Neural progenitor cell (in vitro differentiated cells): ENCODE measurements around the gene CFAP92. TPM values are rescaled to one million over a fixed set of nuclear protein-coding genes. Genes with fewer than 3 reads are reported as not detected.
"Not testable (repeated sequence)": the region's sequence is repeated elsewhere in the genome, so short reads cannot be mapped to it uniquely, and the experiment has no call there.

Source experiments
- DNase-seq: peaks from one replicate; pipeline ENCODE4 v3.0.0-alpha.2; 2016; ENCODE audit warnings: low spot score
- H2AFZ ChIP-seq: fragments of 200-600 bp; sonication (generic); replicated peaks from 2 replicates; pipeline ENCODE4 v1.6.1; 2016; ENCODE audit warnings: antibody characterized with exemption
- H3F3A ChIP-seq: fragments of 200-600 bp; sonication (generic); 2 replicates; pipeline ENCODE4 v1.6.1; 2016; ENCODE audit warnings: antibody characterized with exemption, low read depth
- H3K27ac ChIP-seq: fragments of 200-600 bp; sonication (generic); 2 replicates; pipeline ENCODE4 v1.5.1; 2016; ENCODE audit warnings: mild to moderate bottlenecking
- H3K27me3 ChIP-seq: fragments of 200-600 bp; sonication (generic); 2 replicates; pipeline ENCODE4 v1.6.1; 2016; ENCODE audit warnings: mild to moderate bottlenecking, moderate library complexity
- H3K36me3 ChIP-seq: fragments of 200-600 bp; sonication (generic); 2 replicates; pipeline ENCODE4 v1.5.1; 2016
- H3K4me1 ChIP-seq: fragments of 200-600 bp; sonication (generic); 2 replicates; pipeline ENCODE4 v1.6.1; 2016; ENCODE audit warnings: mixed run types
- H3K4me2 ChIP-seq: fragments of 200-600 bp; sonication (generic); 2 replicates; pipeline ENCODE4 v1.6.1; 2016
- H3K4me3 ChIP-seq: fragments of 200-600 bp; sonication (generic); 2 replicates; pipeline ENCODE4 v1.5.1; 2016
- H3K79me2 ChIP-seq: fragments of 200-600 bp; sonication (generic); 2 replicates; pipeline ENCODE4 v1.6.1; 2016; ENCODE audit warnings: low read depth
- H3K9ac ChIP-seq: fragments of 200-600 bp; sonication (generic); 2 replicates; pipeline ENCODE4 v1.6.1; 2016
- H3K9me3 ChIP-seq: fragments of 200-600 bp; sonication (generic); 2 replicates; pipeline ENCODE4 v1.5.1; 2016; ENCODE audit warnings: low read depth
- H4K20me1 ChIP-seq: fragments of 200-600 bp; sonication (generic); 2 replicates; pipeline ENCODE4 v1.6.1; 2016; ENCODE audit warnings: low read depth
- H3K27ac Mint-ChIP-seq: 3 replicates; pipeline ENCODE4 v1.8.0; 2021; ENCODE audit warnings: mixed read lengths
- H3K27me3 Mint-ChIP-seq: 2 replicates; pipeline ENCODE4 v1.8.0; 2022; ENCODE audit warnings: low read depth, mild to moderate bottlenecking, inconsistent platforms, moderate library complexity, mixed read lengths; ENCODE audit not compliant: insufficient read depth
- H3K36me3 Mint-ChIP-seq: 3 replicates; pipeline ENCODE4 v1.8.0; 2021; ENCODE audit warnings: mixed read lengths
- H3K4me1 Mint-ChIP-seq: 3 replicates; pipeline ENCODE4 v1.8.0; 2021; ENCODE audit warnings: mixed read lengths
- H3K4me3 Mint-ChIP-seq: 3 replicates; pipeline ENCODE4 v1.8.0; 2021; ENCODE audit warnings: mild to moderate bottlenecking, moderate library complexity, mixed read lengths
- H3K9me3 Mint-ChIP-seq: 3 replicates; pipeline ENCODE4 v1.8.0; 2020; ENCODE audit warnings: mixed read lengths
- CTCF ChIP-seq: fragments of 200-600 bp; sonication (generic); IDR thresholded peaks from 2 replicates; pipeline ENCODE4 v1.5.1; 2017; ENCODE audit warnings: antibody characterized with exemption, mild to moderate bottlenecking
- EZH2 ChIP-seq: fragments of 200-600 bp; sonication (generic); IDR thresholded peaks from 2 replicates; pipeline ENCODE4 v1.6.1; 2017; ENCODE audit warnings: antibody characterized with exemption, mild to moderate bottlenecking, moderate library complexity
- EZH2phosphoT487 ChIP-seq: fragments of 200-600 bp; sonication (generic); IDR thresholded peaks from 2 replicates; pipeline ENCODE4 v1.6.1; 2017; ENCODE audit warnings: antibody characterized with exemption
- total RNA-seq: library from RNA; depleted of rRNA; stranded (reverse); fragments of >200 nt; gene quantifications from 2 replicates; pipeline ENCODE4 v1.2.3, GENCODE V29; 2015; ENCODE audit warnings: low replicate concordance

The CFAP92 gene
- total RNA-seq, 1 donor from 2014 or later, result 5.5 TPM

GRCh38 chr3:128932516-128933212, 61.2 kb downstream of the CFAP92 start:
- Histone ChIP-seq H3K9me3 (peaks cover 9% of the 10 kb centered on the region), H2AFZ (no peak overlapping the region), H3K4me2 (no peak overlapping the region), H4K20me1 (no peaks in the 10 kb centered on the region), H3K27me3 (no peaks in the 10 kb centered on the region), H3K27ac (no peak overlapping the region), H3K4me3 (no peak overlapping the region), H3F3A (no peaks in the 10 kb centered on the region), H3K9ac (no peak overlapping the region), H3K36me3 (no peaks in the 10 kb centered on the region), H3K79me2 (no peaks in the 10 kb centered on the region), H3K4me1 (no peaks in the 10 kb centered on the region)
- peaks cover 15% of the 10 kb centered on the region for H3K9me3 Mint-ChIP-seq
- H3K4me1 Mint-ChIP-seq, result no peaks in the 10 kb centered on the region
- H3K36me3 Mint-ChIP-seq, result peaks cover 14% of the 10 kb centered on the region
- no peak for TF ChIP-seq EZH2phosphoT487
- no peak for TF ChIP-seq EZH2
- no peak for TF ChIP-seq CTCF
- H3K27me3 Mint-ChIP-seq, result peaks cover 2% of the 10 kb centered on the region
- no peak overlapping the region for H3K27ac Mint-ChIP-seq
- no peak for DNase-seq
- no peak overlapping the region for H3K4me3 Mint-ChIP-seq

- peaks cover 9% of the 10 kb centered on the region for H3K9me3 ChIP-seq
- H3K4me2 ChIP-seq, result no peak overlapping the region
- Mint-ChIP-seq H3K9me3 (peaks cover 26% of the 10 kb centered on the region), H3K27ac (no peak overlapping the region), H3K36me3 (peaks cover 22% of the 10 kb centered on the region), H3K4me1 (no peaks in the 10 kb centered on the region), H3K27me3 (no peaks in the 10 kb centered on the region), H3K4me3 (no peak overlapping the region)
- H3K4me1 ChIP-seq, result no peaks in the 10 kb centered on the region
- H3K36me3 ChIP-seq, result no peaks in the 10 kb centered on the region
- H3K4me3 ChIP-seq, result no peak overlapping the region
- no peaks in the 10 kb centered on the region for H3K27me3 ChIP-seq
- H3K79me2 ChIP-seq, result no peaks in the 10 kb centered on the region
- H3K9ac ChIP-seq, result no peak overlapping the region
- H2AFZ ChIP-seq, result no peak overlapping the region
- no peaks in the 10 kb centered on the region for H4K20me1 ChIP-seq
- H3K27ac ChIP-seq, result no peak overlapping the region
- no peak for DNase-seq
- no peak for TF ChIP-seq CTCF
- TF ChIP-seq EZH2, result no peak
- no peak for TF ChIP-seq EZH2phosphoT487
- H3F3A ChIP-seq, result no peaks in the 10 kb centered on the region
Measured at GRCh38 chr3:128931046-128931445, 62.8 kb downstream of the CFAP92 start.

DNA sequence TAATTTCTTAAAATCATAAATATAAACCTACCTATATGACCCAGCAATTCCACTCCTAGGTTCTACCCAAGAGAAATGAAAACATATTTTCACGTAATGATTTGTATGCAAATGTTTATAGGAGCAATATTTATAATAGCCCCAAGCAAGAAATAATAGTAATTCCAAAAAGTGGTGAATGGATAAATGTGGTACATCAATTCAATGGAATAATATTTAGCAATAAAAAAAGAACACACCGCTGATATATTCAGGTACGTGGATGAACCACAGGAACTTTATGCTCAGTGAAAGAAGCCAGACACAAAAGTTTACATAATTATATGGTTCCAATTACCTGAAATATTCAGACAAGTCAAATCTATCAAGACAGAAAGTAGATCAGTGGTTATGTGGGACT, 64.5 kb downstream of the CFAP92 start:
- Mint-ChIP-seq H3K36me3 (peaks cover 37% of the 10 kb centered on the region), H3K9me3 (peaks cover 42% of the 10 kb centered on the region), H3K4me3 (no peak overlapping the region), H3K4me1 (no peaks in the 10 kb centered on the region), H3K27ac (no peak overlapping the region), H3K27me3 (peaks cover 3% of the 10 kb centered on the region)
- Histone ChIP-seq H3F3A (no peaks in the 10 kb centered on the region), H3K27me3 (no peaks in the 10 kb centered on the region), H3K4me2 (no peak overlapping the region), H3K36me3 (no peaks in the 10 kb centered on the region), H3K9ac (no peak overlapping the region), H3K9me3 (peaks cover 9% of the 10 kb centered on the region), H3K27ac (no peak overlapping the region), H2AFZ (no peak overlapping the region), H4K20me1 (no peaks in the 10 kb centered on the region), H3K4me1 (no peaks in the 10 kb centered on the region), H3K79me2 (no peaks in the 10 kb centered on the region), H3K4me3 (no peak overlapping the region)
- no peak for DNase-seq
- TF ChIP-seq EZH2, result no peak
- no peak for TF ChIP-seq CTCF
- no peak for TF ChIP-seq EZH2phosphoT487

- not testable (repeated sequence) for H4K20me1 ChIP-seq, H3K4me2 ChIP-seq, H3K4me3 Mint-ChIP-seq, H3K79me2 ChIP-seq, H3K36me3 ChIP-seq, H3K9ac ChIP-seq, H3K9me3 ChIP-seq, H3K4me1 Mint-ChIP-seq, DNase-seq, H3K27ac Mint-ChIP-seq, H3K4me3 ChIP-seq, H3K27ac ChIP-seq, H3K27me3 ChIP-seq, H2AFZ ChIP-seq, H3K4me1 ChIP-seq, H3F3A ChIP-seq
- H3K9me3 Mint-ChIP-seq, result peaks cover 82% of the 10 kb centered on the region
- H3K27me3 Mint-ChIP-seq, result peaks cover 14% of the 10 kb centered on the region
- H3K36me3 Mint-ChIP-seq, result peaks cover 69% of the 10 kb centered on the region
Measured at GRCh38 chr3:128923986-128924385, 69.9 kb downstream of the CFAP92 start.
